Measurements from ENCODE around the gene WAS. TPM values are rescaled to one million over a fixed set of nuclear protein-coding genes. Genes with fewer than 3 reads are reported as not detected.

WAS gene
- total and polyA plus RNA-seq, 2 of the 8 experiments (the other 6 are each of a cell fraction or from before 2014, with no cell fraction given) = 0.63 to 0.65 TPM

DNA sequence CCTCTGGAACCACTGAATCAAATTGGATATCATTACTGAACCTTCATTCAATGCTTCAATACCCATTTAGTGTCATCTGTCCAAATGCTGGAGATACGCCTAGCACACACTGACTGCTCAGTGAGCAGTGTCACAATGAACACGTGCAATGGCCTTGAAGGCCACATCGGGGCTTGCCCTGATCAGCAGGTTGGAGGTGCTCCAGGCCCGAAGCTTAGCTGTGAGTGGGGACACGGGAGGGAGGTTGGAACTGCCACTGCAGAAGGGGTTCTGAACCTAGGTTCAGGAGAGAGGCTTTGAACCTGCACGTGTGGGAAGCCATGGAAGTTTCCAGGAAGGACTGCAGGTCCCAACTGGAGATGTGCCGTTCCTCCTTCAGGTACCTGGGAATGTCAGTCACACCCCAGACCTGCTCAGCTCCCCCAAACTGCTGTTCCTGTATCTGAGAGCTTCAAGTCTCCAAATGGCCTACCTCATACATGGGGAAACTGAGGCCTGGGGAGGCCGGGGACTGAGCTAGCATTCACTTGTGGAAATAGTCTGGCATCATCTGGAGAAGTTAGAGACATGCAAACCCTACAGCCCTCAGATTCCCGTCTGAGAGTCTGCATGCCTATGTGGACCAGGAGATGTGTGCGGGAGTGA lies 1.9 kb upstream of the WAS start:
- H3K18ac ChIP-seq (ENCODE audit: extremely low read depth, low read length) = no peak overlapping the region
- H2AFZ ChIP-seq (ENCODE audit: low read length) = no peak overlapping the region
- H3K79me2 ChIP-seq (ENCODE audit: control insufficient read depth in 1 of 2, insufficient read depth in 2 of 2, low read length in 2 of 2) = no peaks in the 10 kb centered on the region
- H3K56ac ChIP-seq (replicated peaks; ENCODE audit: insufficient read length, low read depth, low read length) = no peak overlapping the region
- no peaks in the 10 kb centered on the region; the same call in 1 of the 2 replicates for H3K23me2 ChIP-seq (ENCODE audit: low read depth, low read length)
- no peak overlapping the region for H4K5ac ChIP-seq (ENCODE audit: insufficient read length, low read depth, low read length)
- no peak overlapping the region for H3K9ac ChIP-seq (replicated peaks in 1 of 4; ENCODE audit: extremely low read depth in 1 of 4, low read depth in 3 of 4, low read length in 3 of 4)
- H3K36me3 ChIP-seq (ENCODE audit: control insufficient read depth in 2 of 4, insufficient read depth in 4 of 4, low read length in 3 of 4) = no peaks in the 10 kb centered on the region
- H3K4ac ChIP-seq (replicated peaks; ENCODE audit: insufficient read length, low read depth, low read length) = no peak overlapping the region
- ChIA-PET POLR2A (ENCODE audit: partially characterized antibody) (no interaction called here), CTCF (ENCODE audit: partially characterized antibody) (no interaction called here)
- no peak overlapping the region for H3K14ac ChIP-seq (ENCODE audit: insufficient read length)
- H4K8ac ChIP-seq (ENCODE audit: extremely low read depth, insufficient read depth, low read length) = no peak overlapping the region
- no peak overlapping the region for H2BK15ac ChIP-seq (ENCODE audit: low read length)
- H4K20me1 ChIP-seq (replicated peaks in 1 of 2; ENCODE audit: control insufficient read depth in 1 of 2, insufficient read depth in 2 of 2, low read length in 2 of 2) = no peaks in the 10 kb centered on the region
- no peak overlapping the region for H3K23ac ChIP-seq (ENCODE audit: insufficient read length)
- no peak overlapping the region for H2BK12ac ChIP-seq (ENCODE audit: low read depth, low read length)
- H2BK20ac ChIP-seq (ENCODE audit: low read length) = no peak overlapping the region
- no peak overlapping the region for H2BK5ac ChIP-seq (ENCODE audit: low read depth, low read length)
- H4K91ac ChIP-seq (replicated peaks; ENCODE audit: insufficient read length, low read length) = no peak overlapping the region
- H2AK5ac ChIP-seq (ENCODE audit: low read depth, low read length) = no peak overlapping the region
- H3K4me2 ChIP-seq (ENCODE audit: insufficient read depth in 1 of 2, low read depth in 2 of 2, low read length in 2 of 2) = no peak overlapping the region
- no peak for FAIRE-seq
- TF ChIP-seq GTF2F1 (IDR thresholded peaks at IDR 0.05; ENCODE audit: borderline replicate concordance, low read depth, low read length) = no peak
- no peak for TF ChIP-seq POLR2A (IDR thresholded peaks at IDR 0.05; ENCODE audit: control extremely low read depth in 1 of 2, low read depth in 2 of 2, low read length in 2 of 2)
- no peak for TF ChIP-seq KDM5A (IDR thresholded peaks at IDR 0.05; ENCODE audit: low read length)
- no peak for TF ChIP-seq POLR2AphosphoS5 (IDR thresholded peaks at IDR 0.05; ENCODE audit: low read depth, low read length)
- TF ChIP-seq RNF2 (IDR thresholded peaks at IDR 0.05; ENCODE audit: borderline replicate concordance, low read depth, low read length, missing control alignments, poor library complexity, severe bottlenecking) = no peak
- WGBS, 2 experiments (ENCODE audit: extremely low coverage in 1 of 2, insufficient coverage in 1 of 2, insufficient read length in 1 of 2, insufficient replicate concordance in 2 of 2, low coverage in 1 of 2, low lambda C conversion rate in 2 of 2, missing lambda C conversion rate in 1 of 2) = 83% methylated on average over 5 of the region's 10 CpGs; no CpG with 5 or more reads in 1 of the 2 experiments
- no peak for DNase-seq (ENCODE audit: low read depth in 1 of 2, low spot score in 2 of 2)
- no peak overlapping the region for H3K27ac ChIP-seq (ENCODE audit: low read depth, low read length)
- H3K79me1 ChIP-seq (ENCODE audit: low read depth, low read length) = no peaks in the 10 kb centered on the region
- H2BK120ac ChIP-seq (replicated peaks; ENCODE audit: low read depth, low read length) = no peak overlapping the region
- H3K27me3 ChIP-seq (replicated peaks in 1 of 4; ENCODE audit: control insufficient read depth in 3 of 4, extremely low read depth in 1 of 4, insufficient read depth in 3 of 4, low read length in 3 of 4) = no peaks in the 10 kb centered on the region
- H3K4me3 ChIP-seq (ENCODE audit: extremely low read depth in 1 of 4, insufficient read depth in 2 of 4, low read depth in 3 of 4, low read length in 4 of 4) = no peak overlapping the region
- H3K9me3 ChIP-seq (ENCODE audit: insufficient read depth in 2 of 2, low read depth in 1 of 2, low read length in 1 of 2) = no peaks in the 10 kb centered on the region
- peaks cover 0 to 3% (median 0%) of the 10 kb centered on the region in 4 experiments; a peak in 1 of 7 replicates for H3K4me1 ChIP-seq (replicated peaks in 1 of 4; ENCODE audit: control insufficient read depth in 3 of 4, insufficient read depth in 4 of 4, low read length in 3 of 4)

Measured in H1 (cell line).